HG03060 (cell line): ENCODE results near the gene KRT24.

ENCODE experiments used
- ATAC-seq: cut with Tn5 transposase; IDR thresholded peaks from one replicate; pipeline ENCODE4 v1.9.1; 2021; ENCODE audit warnings: low read depth, moderate number of reproducible peaks; ENCODE audit not compliant: unreplicated experiment

KRT24 gene

DNA sequence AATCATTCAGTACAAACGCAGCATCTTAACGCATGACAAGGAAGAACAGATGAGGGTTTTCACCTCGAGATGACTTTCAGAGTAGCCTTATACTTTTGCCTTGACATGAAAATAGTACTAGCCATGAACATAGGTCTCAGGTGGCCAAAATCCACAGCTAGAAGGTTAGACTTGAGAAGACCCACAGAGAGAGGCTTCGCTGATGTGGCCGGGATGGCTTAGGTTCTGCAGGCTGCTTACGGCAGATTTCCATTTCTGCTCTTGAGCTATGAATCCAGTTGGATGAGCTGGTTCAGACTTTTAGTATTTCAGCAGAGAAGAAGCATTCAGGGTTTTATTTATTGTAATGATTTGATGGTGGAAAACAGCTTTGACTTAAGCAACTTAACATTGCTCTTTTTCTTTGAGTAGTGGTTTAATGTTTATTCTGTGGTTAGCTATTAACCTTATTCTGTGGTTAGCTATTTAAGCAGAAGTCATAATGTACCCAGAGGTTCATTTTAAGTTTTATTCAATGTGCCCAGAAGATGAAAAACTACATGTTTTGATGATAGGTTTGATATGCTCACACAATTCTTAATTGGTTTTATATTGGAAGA is 7.6 kb downstream of the KRT24 start:
- ATAC-seq, result no peak

DNA sequence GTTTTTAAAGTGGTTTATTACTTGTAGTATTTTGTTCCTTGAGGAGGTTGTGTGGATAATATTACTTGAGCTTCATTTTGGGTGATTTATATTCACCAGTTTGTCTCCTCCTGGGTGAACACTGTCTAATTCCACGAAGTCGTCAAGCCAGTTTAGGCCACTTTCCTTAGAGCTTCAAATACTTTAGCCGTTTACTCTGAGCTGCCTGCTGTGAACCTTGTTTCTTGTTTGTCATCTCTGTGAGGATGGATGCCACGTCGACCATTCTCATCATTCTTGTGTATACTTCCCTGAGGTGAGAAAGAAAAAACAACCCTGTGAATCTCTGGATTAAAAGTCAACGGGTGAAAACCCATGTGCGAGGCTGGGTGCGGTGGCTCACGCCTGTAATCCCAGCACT is 9.0 kb downstream of the KRT24 start:
- no peak for ATAC-seq

DNA sequence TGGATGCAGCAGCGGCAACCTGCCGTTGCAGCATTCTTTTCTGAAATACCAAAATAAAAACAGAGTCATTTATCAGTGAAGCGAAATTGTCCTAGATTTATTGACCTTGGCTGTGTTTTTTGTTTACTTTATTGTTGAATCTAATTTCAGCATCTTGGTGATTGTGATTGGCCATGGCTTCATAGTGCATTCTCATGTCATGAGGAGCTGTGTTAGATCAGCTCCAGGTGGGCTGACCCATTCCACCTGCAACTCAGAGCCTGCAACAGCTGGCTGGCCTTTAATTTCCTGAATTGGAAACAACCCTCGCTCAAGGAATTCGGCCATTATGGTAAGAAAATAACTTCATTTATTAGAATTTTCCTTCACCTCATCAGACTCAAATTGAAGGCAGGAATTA is 16.4 kb downstream of the KRT24 start:
- ATAC-seq, result no peak

DNA sequence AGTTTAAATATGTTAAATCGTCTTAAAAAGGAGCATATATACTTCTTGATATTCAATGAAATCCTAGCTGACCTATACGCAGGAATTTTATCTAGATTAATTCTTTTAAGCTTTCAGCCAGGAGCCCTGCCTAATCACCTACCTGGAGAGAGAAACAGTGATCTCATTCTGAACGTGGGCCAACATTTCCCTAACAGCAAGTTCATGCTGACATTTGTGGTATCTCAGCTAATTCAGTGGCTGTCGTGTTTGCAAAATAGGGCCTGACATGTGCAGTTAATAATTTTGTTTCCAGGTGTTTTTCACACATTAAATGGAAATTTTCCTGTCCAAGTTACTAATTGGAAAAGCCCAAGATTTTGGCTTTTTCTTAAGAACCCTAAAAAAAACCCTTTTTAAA is 17.4 kb downstream of the KRT24 start:
- no peak for ATAC-seq

DNA sequence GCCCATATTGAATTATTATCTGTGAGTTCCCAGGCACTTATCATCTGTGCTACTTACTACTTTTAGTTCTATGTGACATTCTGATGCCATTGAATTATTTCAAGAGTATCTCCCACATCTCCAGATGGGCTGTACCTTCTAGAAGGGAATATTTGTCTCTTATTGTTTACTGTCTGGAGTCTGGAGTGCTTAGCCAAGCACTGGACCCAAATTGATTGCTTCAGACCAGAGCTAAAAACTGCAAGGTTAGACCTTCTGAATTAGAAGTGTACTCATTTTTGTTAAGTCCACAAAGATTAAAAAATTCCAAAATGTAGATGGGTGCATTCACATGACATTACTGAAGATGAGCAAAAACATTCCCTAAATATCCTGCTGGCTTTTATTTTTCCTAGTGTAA is 22.6 kb downstream of the KRT24 start:
- ATAC-seq, result no peak

DNA sequence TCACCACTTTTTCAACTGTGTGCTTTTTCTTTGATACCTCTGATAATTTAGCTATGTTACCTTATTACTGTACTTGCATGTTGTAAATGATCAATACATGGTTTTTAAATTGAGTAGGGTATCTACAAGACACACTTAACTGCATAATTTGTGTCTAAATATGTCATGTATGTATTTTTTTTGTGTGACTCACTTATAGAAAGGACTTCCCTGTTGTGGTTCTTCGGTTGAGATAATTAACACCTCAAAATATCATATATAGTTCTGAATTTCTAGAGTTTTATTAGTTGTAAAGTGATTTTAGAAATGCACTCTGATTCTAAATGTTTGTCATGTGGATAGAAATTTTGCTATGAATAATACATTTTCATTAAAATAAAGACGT is 24.0 kb downstream of the KRT24 start:
- ATAC-seq, result no peak

DNA sequence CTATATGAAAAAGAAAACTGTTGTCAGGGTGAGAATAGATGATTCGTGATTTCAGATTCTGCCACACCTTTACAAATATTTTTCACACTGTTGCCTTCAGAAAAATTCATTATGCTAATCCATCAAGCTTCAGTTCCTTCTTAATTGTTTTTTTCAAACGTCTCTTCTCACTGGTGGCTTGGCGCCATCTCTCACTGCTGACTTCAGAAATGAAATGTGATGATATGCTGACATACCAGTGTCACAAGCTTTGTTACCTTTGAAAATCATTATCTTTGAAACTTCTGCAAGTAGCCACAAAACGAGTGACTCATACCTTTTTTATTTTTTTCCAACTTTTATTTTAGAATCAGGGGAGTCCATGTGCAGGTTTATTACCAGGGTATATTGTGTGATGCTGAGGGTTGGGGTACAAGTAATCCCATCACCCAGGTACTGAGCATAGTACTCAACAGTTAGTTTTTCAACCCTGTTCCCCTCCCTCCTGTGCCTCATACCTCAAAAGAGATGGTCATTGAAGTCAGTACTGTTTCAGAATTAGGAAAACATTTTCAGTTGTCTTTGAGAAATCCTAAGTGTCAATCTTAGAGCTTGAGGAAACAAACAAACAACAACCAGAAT is 24.5 kb downstream of the KRT24 start:
- no peak for ATAC-seq

DNA sequence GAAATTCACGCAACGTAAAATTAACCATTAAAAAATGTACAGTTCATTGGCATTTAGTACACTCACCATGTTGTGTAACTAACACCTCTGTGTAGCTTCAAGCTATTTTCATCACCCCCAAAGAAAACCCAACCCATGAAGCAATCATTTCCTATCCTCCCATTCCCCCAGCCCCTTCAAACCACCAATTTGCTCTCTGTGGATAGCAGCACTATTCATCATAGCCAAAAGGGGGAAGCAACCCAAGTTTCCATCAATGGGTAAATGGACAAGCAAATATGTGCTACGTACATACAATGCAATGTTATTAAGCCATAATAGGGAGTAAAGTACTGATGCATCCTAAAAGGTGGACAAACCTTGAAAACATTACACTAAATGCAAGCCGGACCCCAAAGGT is 27.6 kb downstream of the KRT24 start:
- no peak for ATAC-seq

DNA sequence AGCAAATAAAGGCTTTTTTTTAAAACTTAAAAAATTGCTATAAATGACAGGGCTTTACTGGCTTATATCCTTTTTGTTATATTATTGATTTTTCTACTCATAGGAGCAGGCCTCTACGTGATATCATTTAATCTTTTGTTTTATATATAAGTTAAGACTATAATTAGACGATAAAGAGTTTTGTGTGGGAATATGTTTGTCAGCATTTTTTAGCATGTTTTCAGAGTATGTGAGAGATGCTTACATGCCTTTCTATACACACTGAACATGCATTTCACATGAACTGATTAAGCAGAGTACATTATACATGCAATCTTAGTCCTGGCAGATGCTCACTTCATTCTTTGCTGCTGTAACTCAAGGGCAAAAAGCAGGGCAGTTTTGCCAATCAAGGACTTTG is 30.9 kb downstream of the KRT24 start:
- no peak for ATAC-seq

DNA sequence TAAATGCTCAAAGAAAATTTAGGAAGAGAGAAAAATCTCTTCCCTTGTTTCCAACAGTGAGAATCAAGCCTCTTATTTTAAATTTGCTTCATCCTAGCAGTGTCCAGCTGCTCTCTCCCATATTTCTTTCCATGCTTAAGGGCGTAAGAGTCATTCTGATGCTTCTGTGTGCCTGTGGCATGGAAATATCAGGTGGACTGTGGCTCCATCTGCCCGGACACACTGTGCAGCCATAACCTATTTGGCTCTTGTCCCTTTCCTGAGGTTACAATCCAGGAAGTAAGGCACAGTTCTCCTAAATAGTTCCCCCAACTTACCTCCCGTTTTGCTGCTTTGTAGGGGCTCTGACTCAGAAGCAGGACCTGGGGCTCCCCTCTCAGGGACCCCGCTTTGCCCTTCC is 32.3 kb downstream of the KRT24 start:
- ATAC-seq, result no peak

DNA sequence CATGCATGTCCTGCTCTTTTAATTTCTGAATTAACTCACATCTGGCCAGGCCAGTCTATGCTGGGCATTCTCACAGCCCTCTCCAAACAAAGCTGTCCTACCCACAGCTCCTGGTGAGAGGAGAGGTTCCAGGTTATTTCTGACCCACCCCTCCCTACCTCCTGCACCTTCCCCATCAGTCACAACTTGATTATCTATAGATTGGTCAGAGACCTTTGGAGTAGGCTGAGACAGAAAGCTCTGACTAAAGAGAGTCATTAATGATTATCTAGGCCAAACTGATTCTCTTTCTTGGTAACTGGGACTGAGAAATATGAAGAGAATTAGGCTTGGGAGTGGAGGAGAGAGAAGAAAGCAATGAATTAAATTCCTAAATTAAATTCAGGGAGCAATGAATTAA is 37.2 kb downstream of the KRT24 start:
- no peak for ATAC-seq

DNA sequence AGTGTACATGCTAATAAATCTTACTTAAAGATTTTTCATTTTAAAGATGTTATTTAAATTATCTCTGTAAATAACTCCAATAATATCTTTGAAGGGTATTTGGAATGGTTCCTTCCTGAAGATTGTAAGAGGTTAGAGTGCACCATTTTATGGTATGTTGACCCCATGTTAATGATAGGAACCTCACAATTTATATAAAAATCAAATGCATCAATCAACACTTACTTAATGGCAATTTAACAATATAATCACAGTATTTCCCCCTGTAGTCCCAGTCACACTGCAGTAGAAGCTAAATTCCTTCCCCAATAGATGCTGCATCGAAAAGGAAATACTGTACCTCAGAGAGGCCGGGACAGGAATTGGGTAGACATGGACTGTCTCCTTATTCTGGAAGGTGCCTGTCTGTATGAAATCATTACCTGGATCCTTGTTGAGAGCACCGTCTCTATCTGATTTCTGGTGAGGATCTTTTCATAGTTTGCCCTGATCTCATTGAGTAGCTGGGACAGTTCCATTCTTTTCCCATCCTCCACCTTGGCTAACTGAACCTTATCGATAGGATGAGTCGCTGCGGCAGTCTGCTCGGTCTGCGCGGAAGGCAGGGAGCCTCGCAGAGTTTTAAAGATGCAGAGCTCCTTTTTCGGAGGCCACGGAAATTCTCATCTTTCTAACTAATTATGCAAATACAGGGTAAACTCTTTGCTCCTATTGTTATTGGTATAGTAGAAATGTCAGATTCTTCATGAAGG is 38.8 kb downstream of the KRT24 start, which contains the start of gene KRT222:
TSS of gene KRT222 (minus strand) at position 596 of the 752 bp plus-strand sequence. CDS start at position 518, 78 bp downstream.
- no peak for ATAC-seq

DNA sequence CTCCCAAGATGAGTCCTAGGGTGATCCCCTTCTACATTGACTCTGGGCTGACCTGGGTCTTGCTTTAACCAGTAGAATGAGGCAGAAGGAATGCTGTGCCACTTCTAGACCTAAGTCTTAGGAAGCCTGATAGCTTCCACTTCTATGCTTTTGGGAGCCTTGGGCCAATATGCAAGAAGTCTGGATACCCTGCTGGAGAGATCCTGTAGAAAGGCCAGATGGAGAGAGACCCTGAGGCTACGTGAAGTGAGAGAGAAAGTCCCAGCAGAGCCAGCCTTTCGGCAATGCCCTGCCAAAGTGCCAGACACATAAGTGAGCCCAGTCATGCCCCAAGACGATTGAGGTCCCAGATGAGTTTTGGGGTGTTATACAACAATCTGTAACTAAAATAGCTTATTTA is 40.3 kb downstream of the KRT24 start:
- no peak for ATAC-seq

DNA sequence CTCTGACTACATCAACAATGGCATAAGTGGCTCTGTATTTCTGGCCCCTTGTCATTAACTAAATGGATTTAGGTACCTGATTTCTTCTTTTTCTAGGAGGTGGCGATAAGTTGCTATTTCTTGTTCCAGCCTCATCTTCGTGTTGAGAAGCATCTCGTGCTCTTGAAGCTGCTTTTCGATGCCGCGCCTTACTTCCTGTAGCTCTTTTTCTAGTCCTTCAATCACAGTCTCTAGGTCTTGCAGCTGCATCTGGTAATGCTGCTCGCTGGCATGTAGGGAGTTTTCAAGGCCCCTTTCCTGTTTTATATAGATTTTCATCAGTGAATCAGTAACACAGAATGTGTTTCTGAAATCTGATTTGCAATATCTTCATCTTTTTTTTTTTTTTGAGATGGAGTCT is 43.6 kb downstream of the KRT24 start:
- ATAC-seq, result no peak

DNA sequence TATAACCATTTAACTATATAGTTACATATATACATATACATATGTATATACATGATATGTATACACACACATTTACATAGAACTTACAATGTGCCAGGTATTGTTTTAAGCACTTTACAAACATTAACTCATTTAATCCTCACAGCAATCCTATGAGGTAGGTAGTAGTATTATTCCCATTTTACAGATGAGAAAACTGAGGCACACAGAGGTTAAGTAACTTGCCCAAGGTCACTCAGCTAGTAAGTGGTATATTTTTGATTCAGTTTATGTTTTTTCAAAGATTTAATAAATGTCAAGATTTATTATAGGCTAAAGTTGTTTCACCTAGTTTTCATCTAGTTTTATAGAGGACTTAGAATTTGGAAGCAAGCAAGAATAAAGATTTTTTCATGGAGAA is 45.2 kb downstream of the KRT24 start:
- ATAC-seq, result no peak

DNA sequence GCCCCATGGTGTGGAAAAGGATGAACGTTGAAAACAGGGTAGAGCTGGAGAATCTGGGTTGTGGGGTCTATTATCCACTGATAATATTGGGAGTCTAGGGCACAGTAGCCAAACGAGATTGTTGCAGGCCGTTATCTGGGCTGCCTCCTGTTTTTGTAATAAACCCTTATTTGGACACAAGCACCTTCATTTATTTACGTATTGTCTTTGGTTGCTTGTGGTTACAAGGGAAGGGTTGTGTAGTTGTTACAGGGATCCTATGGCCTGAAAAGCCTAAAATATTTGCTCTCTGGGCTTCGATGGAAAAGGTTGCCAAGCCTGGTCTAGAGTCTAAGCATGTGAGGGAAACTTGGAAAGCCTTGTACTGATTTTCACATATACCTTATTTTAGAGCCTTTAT is 51.6 kb downstream of the KRT24 start:
- ATAC-seq, result no peak

DNA sequence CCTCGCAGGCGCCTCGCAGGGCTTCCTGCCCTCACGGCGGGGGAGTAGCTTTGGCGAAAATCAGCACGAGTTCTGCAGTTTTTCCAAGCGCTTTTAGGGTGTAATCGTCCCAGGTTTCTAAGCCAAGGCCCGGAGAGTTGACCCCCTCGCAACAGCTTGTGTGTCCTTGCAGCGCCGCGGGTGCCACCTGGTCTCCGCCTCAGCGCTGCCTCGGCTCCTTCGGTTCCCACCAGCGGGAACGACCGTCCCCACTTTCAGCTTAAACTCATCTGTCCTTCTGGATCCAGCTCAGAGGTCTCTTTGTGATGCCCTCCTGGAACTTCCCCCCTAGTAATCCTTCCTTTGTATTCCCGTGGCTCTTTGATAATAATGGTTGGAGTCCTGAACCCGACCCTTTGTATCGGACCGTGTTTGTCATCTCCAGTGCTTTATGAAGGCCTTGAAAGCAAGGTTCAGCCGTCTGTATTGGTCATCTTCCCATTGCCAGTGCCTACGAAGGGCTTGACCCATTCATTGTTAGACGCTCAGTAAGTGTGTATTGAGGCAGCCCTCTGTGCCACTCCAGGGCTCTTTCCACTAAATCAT is 55.1 kb downstream of the KRT24 start:
- ATAC-seq, result no peak
